ENCODE results near the gene STK4. TPM values are rescaled to one million over a fixed set of nuclear protein-coding genes. Genes with fewer than 3 reads are reported as not detected.

Gene STK4
- polyA plus RNA-seq, 4 donors = 6.9 to 15.8 (median 8.9) TPM

DNA sequence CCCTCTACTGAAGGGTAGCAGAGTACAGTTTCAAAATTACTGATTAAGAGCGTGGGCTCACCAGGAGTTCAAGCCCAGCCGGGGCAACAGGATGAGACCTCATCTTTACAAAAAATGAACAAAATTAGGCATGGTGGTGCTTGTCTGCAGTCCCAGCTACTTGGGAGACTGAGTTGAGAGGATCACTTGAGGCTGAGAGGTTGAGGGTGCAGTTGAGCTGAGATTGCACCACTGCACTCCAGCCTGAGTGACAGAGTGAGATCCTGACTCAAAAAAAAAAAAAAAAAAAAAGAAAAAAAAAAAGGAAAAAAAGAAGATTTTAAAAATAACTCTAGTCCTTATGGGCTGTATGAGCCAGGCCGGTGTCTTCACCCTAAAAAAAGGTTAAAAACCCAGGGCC, 37.7 kb upstream of the STK4 start:
- Histone ChIP-seq H3K27ac (ENCODE audit: low read depth in 1 of 3, low read length in 2 of 3) (no peak overlapping the region), H3K4me3 (ENCODE audit: low read depth in 1 of 3, low read length in 3 of 3) (no peak overlapping the region), H3K27me3 (ENCODE audit: control insufficient read depth in 3 of 3, insufficient read depth in 3 of 3, low read length in 3 of 3) (no peaks in the 10 kb centered on the region), H3K36me3 (ENCODE audit: control insufficient read depth in 3 of 3, insufficient read depth in 2 of 3, low read depth in 1 of 3, low read length in 3 of 3) (peaks cover 0 to 21% (median 2%) of the 10 kb centered on the region in 3 donors), H3K9me3 (ENCODE audit: control insufficient read depth in 2 of 2, insufficient read depth in 1 of 2, low read depth in 1 of 2, low read length in 1 of 2) (no peaks in the 10 kb centered on the region), H3K4me1 (ENCODE audit: control insufficient read depth in 3 of 3, insufficient read depth in 2 of 3, low read depth in 1 of 3, low read length in 2 of 3) (no peaks in the 10 kb centered on the region)
- FAIRE-seq (no peak), DNase-seq (no peak)
- 72 to 84% (median 79%) methylated on average over 3 of the region's 3 CpGs for WGBS, 3 donors

GRCh38 chr20:44930517-44931168, 35.7 kb upstream of the STK4 start:
- FAIRE-seq = no peak
- WGBS, 3 donors = 94 to 99% (median 96%) methylated on average over 18 of the region's 18 CpGs
- no peaks in the 10 kb centered on the region for H3K27me3 ChIP-seq (ENCODE audit: control insufficient read depth in 3 of 3, insufficient read depth in 3 of 3, low read length in 3 of 3)
- H3K27ac ChIP-seq (ENCODE audit: low read depth in 1 of 3, low read length in 2 of 3) = no peak overlapping the region
- no peak for DNase-seq
- H3K36me3 ChIP-seq (ENCODE audit: control insufficient read depth in 3 of 3, insufficient read depth in 2 of 3, low read depth in 1 of 3, low read length in 3 of 3) = peaks cover 0 to 14% (median 2%) of the 10 kb centered on the region in 3 donors
- H3K4me3 ChIP-seq (ENCODE audit: low read depth in 1 of 3, low read length in 3 of 3) = no peak overlapping the region
- no peaks in the 10 kb centered on the region for H3K9me3 ChIP-seq (ENCODE audit: control insufficient read depth in 2 of 2, insufficient read depth in 1 of 2, low read depth in 1 of 2, low read length in 1 of 2)
- H3K4me1 ChIP-seq (ENCODE audit: control insufficient read depth in 3 of 3, insufficient read depth in 2 of 3, low read depth in 1 of 3, low read length in 2 of 3) = no peaks in the 10 kb centered on the region

- Histone ChIP-seq H3K4me1 (ENCODE audit: control insufficient read depth in 3 of 3, insufficient read depth in 2 of 3, low read depth in 1 of 3, low read length in 2 of 3) (no peaks in the 10 kb centered on the region), H3K36me3 (ENCODE audit: control insufficient read depth in 3 of 3, insufficient read depth in 2 of 3, low read depth in 1 of 3, low read length in 3 of 3) (peaks cover 0 to 20% (median 2%) of the 10 kb centered on the region in 3 donors), H3K9me3 (ENCODE audit: control insufficient read depth in 2 of 2, insufficient read depth in 1 of 2, low read depth in 1 of 2, low read length in 1 of 2) (no peaks in the 10 kb centered on the region), H3K27ac (ENCODE audit: low read depth in 1 of 3, low read length in 2 of 3) (no peak overlapping the region), H3K27me3 (ENCODE audit: control insufficient read depth in 3 of 3, insufficient read depth in 3 of 3, low read length in 3 of 3) (no peaks in the 10 kb centered on the region), H3K4me3 (ENCODE audit: low read depth in 1 of 3, low read length in 3 of 3) (no peak overlapping the region)
- FAIRE-seq (no peak), DNase-seq (no peak)
- 87 to 93% (median 89%) methylated on average over 3 of the region's 3 CpGs for WGBS, 3 donors
These were observed 34.4 kb upstream of the STK4 start for GRCh38 chr20:44931911-44932310.

DNA sequence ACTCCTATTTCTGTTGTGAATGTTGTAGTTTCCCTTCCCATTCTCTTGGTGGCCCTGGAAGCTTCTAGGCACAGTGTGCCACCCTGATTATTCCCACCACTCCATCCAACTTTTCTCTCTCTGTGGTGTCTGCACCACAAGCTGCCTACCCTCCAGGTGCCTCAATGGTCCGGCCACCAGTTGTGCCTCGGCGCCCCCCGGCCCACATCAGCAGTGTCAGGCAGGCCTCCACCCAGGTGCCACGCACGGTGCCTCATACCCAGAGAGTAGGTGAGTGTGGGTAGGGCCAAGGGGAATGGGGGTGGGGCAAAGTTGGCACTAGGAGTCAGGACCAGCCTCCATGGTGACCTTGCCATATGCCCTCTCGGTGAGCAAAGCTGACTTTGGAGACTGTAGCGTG, 33.4 kb upstream of the STK4 start:
- H3K4me3 ChIP-seq (ENCODE audit: low read depth in 1 of 3, low read length in 3 of 3) = no peak overlapping the region
- H3K27ac ChIP-seq (ENCODE audit: low read depth in 1 of 3, low read length in 2 of 3) = no peak overlapping the region
- H3K27me3 ChIP-seq (ENCODE audit: control insufficient read depth in 3 of 3, insufficient read depth in 3 of 3, low read length in 3 of 3) = no peaks in the 10 kb centered on the region
- 93 to 99% (median 97%) methylated on average over 8 of the region's 8 CpGs for WGBS, 3 donors
- no peak for FAIRE-seq
- no peaks in the 10 kb centered on the region for H3K9me3 ChIP-seq (ENCODE audit: control insufficient read depth in 2 of 2, insufficient read depth in 1 of 2, low read depth in 1 of 2, low read length in 1 of 2)
- H3K36me3 ChIP-seq (ENCODE audit: control insufficient read depth in 3 of 3, insufficient read depth in 2 of 3, low read depth in 1 of 3, low read length in 3 of 3) = peaks cover 0 to 28% (median 2%) of the 10 kb centered on the region in 3 donors
- no peak for DNase-seq
- H3K4me1 ChIP-seq (ENCODE audit: control insufficient read depth in 3 of 3, insufficient read depth in 2 of 3, low read depth in 1 of 3, low read length in 2 of 3) = no peaks in the 10 kb centered on the region

DNA sequence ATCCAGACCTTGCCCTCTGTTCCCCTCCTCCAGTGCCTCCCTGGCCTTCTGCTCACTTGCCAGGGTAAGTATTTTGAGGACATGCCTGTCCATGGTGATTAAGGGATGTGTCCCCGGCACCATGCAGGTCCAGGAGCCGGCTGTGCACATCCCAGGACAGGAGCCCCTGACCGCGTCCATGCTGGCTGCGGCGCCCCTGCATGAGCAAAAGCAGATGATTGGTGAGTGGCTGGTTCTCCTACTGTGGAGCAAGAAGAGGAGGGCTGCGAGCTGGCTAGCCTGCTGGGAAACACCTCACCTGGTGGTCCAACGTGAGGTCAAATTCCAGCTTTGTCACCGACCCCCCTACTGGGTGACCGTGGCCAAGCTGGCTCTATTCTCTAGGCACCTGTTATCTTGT, 29.8 kb upstream of the STK4 start:
- H3K4me1 ChIP-seq (ENCODE audit: control insufficient read depth in 3 of 3, insufficient read depth in 2 of 3, low read depth in 1 of 3, low read length in 2 of 3) = no peaks in the 10 kb centered on the region
- H3K27ac ChIP-seq (ENCODE audit: low read depth in 1 of 3, low read length in 2 of 3) = no peak overlapping the region
- H3K27me3 ChIP-seq (ENCODE audit: control insufficient read depth in 3 of 3, insufficient read depth in 3 of 3, low read length in 3 of 3) = no peaks in the 10 kb centered on the region
- H3K4me3 ChIP-seq (ENCODE audit: low read depth in 1 of 3, low read length in 3 of 3) = no peak overlapping the region
- WGBS, 3 donors = 93 to 95% (median 94%) methylated on average over 10 of the region's 10 CpGs
- no peak for FAIRE-seq
- no peaks in the 10 kb centered on the region for H3K9me3 ChIP-seq (ENCODE audit: control insufficient read depth in 2 of 2, insufficient read depth in 1 of 2, low read depth in 1 of 2, low read length in 1 of 2)
- peaks cover 0 to 52% (median 0%) of the 10 kb centered on the region in 3 donors for H3K36me3 ChIP-seq (ENCODE audit: control insufficient read depth in 3 of 3, insufficient read depth in 2 of 3, low read depth in 1 of 3, low read length in 3 of 3)
- DNase-seq = no peak

DNA sequence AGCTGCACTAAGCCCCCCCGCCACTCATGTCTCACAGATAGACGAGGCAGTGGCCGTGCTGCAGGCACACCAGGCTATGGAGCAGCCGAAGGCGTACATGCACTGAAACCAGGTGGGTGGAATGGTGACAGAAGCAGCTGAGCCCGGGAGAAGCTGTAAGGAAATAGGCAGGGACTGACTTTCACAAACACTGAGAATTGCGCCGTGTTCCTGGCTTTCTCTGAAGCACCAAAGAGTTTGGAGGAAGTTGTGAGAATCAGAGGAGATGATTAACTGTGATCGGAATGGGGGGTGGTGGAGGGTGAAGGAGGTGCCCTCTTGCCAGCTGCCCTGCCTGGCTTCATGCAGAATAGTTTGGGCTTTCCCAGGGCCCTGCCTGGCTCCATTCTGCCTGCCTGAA, 27.7 kb upstream of the STK4 start:
- Histone ChIP-seq H3K36me3 (ENCODE audit: control insufficient read depth in 3 of 3, insufficient read depth in 2 of 3, low read depth in 1 of 3, low read length in 3 of 3) (peaks cover 5 to 65% (median 13%) of the 10 kb centered on the region in 3 donors), H3K27ac (ENCODE audit: low read depth in 1 of 3, low read length in 2 of 3) (no peak overlapping the region), H3K9me3 (ENCODE audit: control insufficient read depth in 2 of 2, insufficient read depth in 1 of 2, low read depth in 1 of 2, low read length in 1 of 2) (no peaks in the 10 kb centered on the region), H3K4me3 (ENCODE audit: low read depth in 1 of 3, low read length in 3 of 3) (no peak overlapping the region), H3K4me1 (ENCODE audit: control insufficient read depth in 3 of 3, insufficient read depth in 2 of 3, low read depth in 1 of 3, low read length in 2 of 3) (no peaks in the 10 kb centered on the region), H3K27me3 (ENCODE audit: control insufficient read depth in 3 of 3, insufficient read depth in 3 of 3, low read length in 3 of 3) (no peaks in the 10 kb centered on the region)
- FAIRE-seq = no peak
- WGBS, 3 donors = 84 to 91% (median 89%) methylated on average over 9 of the region's 9 CpGs
- DNase-seq = no peak

DNA sequence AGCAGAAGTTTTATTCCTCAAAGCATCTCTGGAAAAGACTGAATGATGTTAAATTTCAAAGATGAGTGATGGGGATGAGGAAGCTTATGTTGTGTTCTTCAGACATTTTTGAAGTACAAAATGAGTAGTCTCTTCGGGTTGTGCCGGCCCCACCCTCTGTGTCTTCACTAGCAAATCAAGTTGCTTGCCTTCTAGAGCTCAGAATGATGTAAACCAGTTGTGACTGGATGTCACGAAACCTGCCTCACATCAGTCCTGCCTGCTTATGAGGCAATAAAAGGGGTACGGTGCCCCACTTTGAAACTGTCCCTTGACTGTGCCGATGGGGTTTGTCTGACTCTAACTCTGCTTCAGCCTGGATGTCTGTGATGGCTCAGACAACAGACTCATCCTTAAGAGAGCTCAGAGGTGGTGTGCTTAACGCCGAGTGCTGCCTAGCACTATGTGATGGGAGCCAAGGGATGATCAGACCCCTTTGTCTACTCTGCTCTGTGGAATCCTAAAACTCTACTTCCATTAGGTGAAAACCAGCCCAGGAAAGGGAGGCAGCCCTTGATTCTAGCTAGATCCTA, 25.1 kb upstream of the STK4 start:
- Histone ChIP-seq H3K9me3 (ENCODE audit: control insufficient read depth in 2 of 2, insufficient read depth in 1 of 2, low read depth in 1 of 2, low read length in 1 of 2) (no peaks in the 10 kb centered on the region), H3K27ac (ENCODE audit: low read depth in 1 of 3, low read length in 2 of 3) (no peak overlapping the region), H3K27me3 (ENCODE audit: control insufficient read depth in 3 of 3, insufficient read depth in 3 of 3, low read length in 3 of 3) (no peaks in the 10 kb centered on the region), H3K4me1 (ENCODE audit: control insufficient read depth in 3 of 3, insufficient read depth in 2 of 3, low read depth in 1 of 3, low read length in 2 of 3) (no peaks in the 10 kb centered on the region), H3K4me3 (ENCODE audit: low read depth in 1 of 3, low read length in 3 of 3) (no peak overlapping the region), H3K36me3 (ENCODE audit: control insufficient read depth in 3 of 3, insufficient read depth in 2 of 3, low read depth in 1 of 3, low read length in 3 of 3) (peaks cover 10 to 68% (median 16%) of the 10 kb centered on the region in 3 donors)
- no peak for FAIRE-seq
- 85 to 91% (median 89%) methylated on average over 7 of the region's 7 CpGs for WGBS, 3 donors
- no peak for DNase-seq

DNA sequence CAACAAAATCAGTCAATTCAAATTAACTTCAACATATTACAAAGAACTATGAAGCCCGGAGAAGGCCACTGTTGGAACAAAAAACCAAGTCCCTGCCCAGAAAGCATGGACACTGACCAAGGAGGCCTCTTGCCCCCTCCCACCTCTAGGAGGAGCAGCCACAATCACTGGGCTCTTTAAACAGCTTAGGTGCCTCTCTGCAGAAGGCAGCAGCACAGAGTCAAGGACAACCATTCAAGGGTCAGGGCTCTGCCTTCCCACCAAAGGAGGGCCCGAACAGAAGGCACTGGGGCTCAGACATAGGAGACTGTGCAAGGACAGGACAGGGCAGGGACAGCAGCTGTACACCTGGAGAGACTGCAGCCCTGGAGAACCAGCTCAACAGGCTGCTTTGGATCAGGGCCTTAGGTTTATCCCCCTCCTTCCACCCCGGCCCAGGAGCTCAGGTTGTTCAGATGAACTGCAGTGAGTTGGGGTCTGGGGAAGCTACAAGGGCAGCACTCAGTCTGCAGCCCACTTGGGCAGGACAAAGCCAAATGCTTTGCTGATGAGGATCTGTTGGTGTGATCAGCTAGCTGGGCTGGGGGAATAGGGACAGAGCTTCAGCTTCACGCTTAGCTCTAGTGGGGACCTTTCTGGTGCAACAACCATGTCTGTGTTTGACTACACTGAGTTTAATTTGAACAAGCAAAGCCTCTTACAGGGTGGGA, 23.9 kb upstream of the STK4 start:
- DNase-seq (no peak), FAIRE-seq (no peak)
- H3K27me3 ChIP-seq (ENCODE audit: control insufficient read depth in 3 of 3, insufficient read depth in 3 of 3, low read length in 3 of 3) = no peaks in the 10 kb centered on the region
- no peaks in the 10 kb centered on the region for H3K4me1 ChIP-seq (ENCODE audit: control insufficient read depth in 3 of 3, insufficient read depth in 2 of 3, low read depth in 1 of 3, low read length in 2 of 3)
- WGBS, 3 donors = 93 to 97% (median 96%) methylated on average over 4 of the region's 4 CpGs
- H3K4me3 ChIP-seq (ENCODE audit: low read depth in 1 of 3, low read length in 3 of 3) = no peak overlapping the region
- H3K27ac ChIP-seq (ENCODE audit: low read depth in 1 of 3, low read length in 2 of 3) = no peak overlapping the region
- peaks cover 10 to 58% (median 16%) of the 10 kb centered on the region in 3 donors for H3K36me3 ChIP-seq (ENCODE audit: control insufficient read depth in 3 of 3, insufficient read depth in 2 of 3, low read depth in 1 of 3, low read length in 3 of 3)
- H3K9me3 ChIP-seq (ENCODE audit: control insufficient read depth in 2 of 2, insufficient read depth in 1 of 2, low read depth in 1 of 2, low read length in 1 of 2) = no peaks in the 10 kb centered on the region

All from small intestine (tissue), 7 donors.